GM13976 (cell line): ENCODE measurements around the gene PPP4C.

ENCODE experiments used
- DNase-seq: peaks from one replicate; pipeline ENCODE4 v3.0.0; 2012; ENCODE audit warnings: low spot score
- CTCF ChIP-seq: IDR thresholded peaks from 2 replicates; pipeline ENCODE4 v1.5.1; 2012; ENCODE audit warnings: borderline replicate concordance, mild to moderate bottlenecking; ENCODE audit not compliant: insufficient read depth; ENCODE audit errors: extremely low read depth, missing control alignments, control extremely low read depth
- in situ Hi-C: fragments of 300-500 bp; cut with MboI; formaldehyde crosslinking; loops from one replicate; pipeline ENCODE4 v1.12.0; 2022; ENCODE audit warnings: low sequenced_read_pairs, mixed read lengths, inconsistent platforms; ENCODE audit not compliant: unreplicated experiment

Gene PPP4C

DNA sequence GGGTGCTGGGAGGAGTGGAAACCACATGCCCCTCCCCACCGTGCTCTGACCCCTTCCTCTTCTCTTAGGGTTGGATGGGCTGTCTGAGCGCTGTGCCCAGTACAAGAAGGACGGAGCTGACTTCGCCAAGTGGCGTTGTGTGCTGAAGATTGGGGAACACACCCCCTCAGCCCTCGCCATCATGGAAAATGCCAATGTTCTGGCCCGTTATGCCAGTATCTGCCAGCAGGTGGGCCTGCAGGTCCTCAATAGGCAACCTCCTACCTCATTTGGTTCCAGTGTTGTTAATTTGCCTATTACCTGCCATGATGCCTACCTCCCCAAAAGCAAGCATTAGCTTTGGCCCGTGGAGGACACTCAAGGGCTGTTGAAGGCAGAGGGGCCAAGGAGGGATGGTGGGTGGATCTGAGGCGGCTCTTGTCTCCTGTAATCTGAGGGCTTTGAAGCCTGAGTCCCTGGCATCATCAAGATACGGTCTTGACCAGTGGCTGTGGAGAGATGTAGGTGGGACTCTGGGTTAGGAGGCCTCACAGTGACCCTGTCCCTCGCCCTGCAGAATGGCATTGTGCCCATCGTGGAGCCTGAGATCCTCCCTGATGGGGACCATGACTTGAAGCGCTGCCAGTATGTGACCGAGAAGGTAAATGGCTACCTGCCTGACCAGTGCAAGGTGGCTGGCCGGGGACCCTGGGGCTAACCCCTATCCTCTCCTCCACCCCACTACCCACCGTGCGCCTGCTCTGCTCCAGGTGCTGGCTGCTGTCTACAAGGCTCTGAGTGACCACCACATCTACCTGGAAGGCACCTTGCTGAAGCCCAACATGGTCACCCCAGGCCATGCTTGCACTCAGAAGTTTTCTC is 6.8 kb upstream of the PPP4C start:
- no peak for DNase-seq
- no peak for TF ChIP-seq CTCF
- in situ Hi-C loops = no loop called here

GRCh38 chr16:30069611-30070462 is 6.0 kb upstream of the PPP4C start:
- in situ Hi-C loops = no loop called here
- DNase-seq = no peak
- TF ChIP-seq CTCF = no peak

DNA sequence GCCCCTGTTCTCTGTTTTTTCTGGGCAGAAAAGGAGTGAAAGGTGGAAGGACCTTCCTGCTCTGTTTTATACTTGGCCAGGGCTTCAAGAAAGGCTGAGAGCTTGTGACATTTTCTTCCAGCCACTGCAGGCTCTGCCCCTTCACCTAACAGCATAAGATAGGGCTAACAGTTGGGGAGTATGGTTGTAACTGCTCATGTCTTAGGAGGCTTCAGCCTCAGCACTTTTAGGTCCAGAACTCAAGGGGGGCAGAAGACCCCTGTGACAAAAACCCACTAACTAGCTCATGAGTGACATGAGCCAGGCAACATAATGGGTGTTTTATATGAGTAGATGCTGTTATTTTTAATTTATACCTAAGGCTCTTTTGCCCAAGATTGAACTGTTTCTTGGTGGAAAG is 5.3 kb upstream of the PPP4C start:
- TF ChIP-seq CTCF = no peak
- in situ Hi-C loops = no loop called here
- no peak for DNase-seq

DNA sequence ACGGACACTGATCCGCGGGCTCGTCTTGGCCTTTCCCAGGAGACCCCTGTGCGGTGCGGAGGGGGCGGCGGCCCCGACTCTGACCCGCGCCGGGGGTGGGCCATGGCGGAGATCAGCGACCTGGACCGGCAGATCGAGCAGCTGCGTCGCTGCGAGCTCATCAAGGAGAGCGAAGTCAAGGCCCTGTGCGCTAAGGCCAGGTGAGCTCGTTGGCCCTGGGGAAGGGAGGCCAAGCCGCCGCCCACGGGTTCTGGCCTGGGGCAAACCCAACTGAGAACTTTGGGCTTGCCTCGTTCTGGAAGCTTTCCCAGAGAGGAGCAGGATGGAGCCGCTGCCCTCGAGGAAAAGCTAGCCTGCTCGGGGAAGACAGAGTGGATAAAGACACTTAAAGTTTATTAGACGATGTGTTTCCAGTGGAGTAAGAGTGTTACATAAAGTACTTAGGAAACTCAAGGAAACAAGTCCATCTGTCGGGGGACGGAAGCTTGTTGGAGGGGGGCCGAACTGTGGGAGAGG is 540 bp downstream of the PPP4C start:
- in situ Hi-C loops = no loop called here
- TF ChIP-seq CTCF = no peak

GRCh38 chr16:30077656-30078055 is 1.9 kb downstream of the PPP4C start:
- TF ChIP-seq CTCF = no peak
- no peak for DNase-seq
- in situ Hi-C loops = no loop called here

More for the DNA sequence above, 540 bp downstream of the PPP4C start:
- DNase-seq = no peak

DNA sequence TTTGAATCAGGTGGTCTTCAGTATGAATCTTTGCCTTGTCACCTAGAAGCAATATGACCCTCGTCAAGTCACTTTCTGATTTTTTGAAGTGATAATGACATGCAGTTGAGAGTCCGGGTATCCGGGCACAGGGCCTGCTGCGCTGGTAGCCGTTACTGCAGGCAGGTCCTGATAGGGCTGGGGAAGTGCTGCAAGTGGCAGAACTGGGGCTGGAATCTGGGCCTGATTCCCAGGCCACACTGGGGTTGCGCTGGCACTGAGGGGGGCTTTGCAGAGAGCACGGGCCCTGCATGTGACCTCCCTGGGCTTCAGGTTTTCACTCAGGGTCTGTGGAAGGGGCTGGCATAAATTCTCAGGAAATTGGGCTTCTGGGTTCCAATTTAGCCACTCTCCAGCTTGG is 3.0 kb downstream of the PPP4C start:
- DNase-seq = no peak
- TF ChIP-seq CTCF = no peak
- in situ Hi-C loops = no loop called here
